GM19467 (cell line): ENCODE data around the gene DIRAS1.

Experiments used
- ATAC-seq: cut with Tn5 transposase; IDR thresholded peaks from one replicate; pipeline ENCODE4 v1.9.1; 2021; ENCODE audit warnings: mild to moderate bottlenecking, moderate library complexity; ENCODE audit not compliant: unreplicated experiment

DIRAS1 gene

DNA sequence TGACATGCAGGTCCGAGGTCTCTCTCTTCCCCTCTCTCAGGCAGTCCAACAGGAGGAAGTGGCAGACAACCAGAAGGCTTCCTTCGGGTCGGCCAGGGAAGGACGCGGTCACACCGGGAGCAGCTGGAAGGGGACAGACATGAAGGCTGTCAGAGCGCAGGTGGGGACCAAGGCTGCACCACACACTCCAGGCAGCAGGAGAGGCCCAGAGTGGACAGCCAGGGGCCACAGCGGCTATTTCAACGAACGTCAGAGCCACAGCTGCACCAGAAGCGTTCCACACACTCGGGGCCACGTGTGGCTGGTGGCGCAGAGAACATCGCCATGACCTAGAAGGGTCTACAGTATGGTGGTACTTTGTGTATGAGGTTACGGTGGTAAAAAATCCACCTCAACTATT is 34.6 kb upstream of the DIRAS1 start:
- no peak for ATAC-seq

GRCh38 chr19:2755448-2755705 is 34.2 kb upstream of the DIRAS1 start:
- ATAC-seq = no peak

DNA sequence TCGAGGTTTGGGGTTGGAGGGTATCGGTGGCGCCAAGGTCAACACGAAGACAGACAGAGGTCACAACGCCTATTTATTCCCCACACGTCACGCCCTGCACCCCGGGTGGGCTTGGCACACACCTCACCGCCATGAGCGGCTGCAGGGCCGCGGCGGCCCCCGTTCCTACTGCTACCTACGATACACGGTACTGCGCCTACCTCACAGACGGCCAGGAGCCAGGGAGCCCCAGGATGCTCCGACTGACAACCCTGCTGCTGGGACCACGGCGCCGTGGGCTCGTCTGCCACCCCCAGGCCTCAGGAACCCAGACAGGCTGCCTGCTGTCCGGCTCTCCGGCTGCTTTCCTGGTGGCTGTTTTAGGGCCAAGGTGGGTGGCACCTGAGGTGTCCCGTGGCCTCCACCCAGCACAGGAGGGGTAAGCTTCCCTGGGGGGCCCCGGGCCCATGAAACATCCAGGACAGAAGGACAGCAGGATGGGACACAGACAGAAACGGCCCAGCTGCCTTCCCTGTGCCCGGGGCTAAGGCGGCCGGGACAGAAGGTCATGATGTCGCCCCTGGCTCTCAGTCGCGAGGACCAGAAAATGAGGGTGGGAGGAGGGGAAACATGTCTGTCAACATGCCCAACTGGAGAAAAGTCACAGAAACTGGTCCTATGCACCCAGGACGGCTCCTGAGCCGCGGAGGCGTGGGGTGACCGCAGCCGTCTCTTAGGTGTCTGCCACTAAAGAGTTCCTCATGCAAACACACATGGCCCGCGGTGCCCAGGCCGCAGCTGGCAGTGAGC is 33.7 kb upstream of the DIRAS1 start:
- ATAC-seq = no peak

- ATAC-seq = no peak
These were observed 30.3 kb upstream of the DIRAS1 start for GRCh38 chr19:2751438-2751830.

DNA sequence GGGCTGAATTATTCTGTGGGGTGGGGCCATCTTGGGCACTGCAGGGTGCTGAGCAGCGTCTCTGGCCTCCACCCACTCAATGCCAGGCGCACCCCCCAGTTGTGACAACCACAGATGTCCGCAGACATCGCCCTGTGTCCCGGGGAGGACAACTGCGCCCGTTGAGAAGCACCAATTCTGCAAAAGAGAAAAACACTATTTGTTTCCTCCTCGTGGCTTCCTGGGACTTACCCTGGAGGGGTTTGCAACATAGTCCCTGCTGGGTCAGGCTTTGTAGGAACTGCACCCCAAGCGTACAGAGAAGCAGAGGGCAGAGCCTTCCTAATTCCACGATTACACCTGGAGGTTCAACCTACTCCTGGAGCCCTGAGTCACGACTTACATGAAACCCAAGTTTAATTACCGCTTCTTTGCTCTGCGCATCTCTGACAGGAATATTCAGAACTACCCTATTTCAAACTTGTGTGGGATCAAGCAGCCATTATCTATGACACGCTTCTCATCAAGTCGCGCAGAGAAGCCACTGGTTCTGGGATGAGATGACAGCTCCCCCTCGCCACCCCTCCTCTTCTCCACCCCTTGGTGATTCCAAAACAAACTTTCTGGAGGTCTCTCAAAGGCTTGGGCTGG is 29.8 kb upstream of the DIRAS1 start:
- ATAC-seq = no peak

DNA sequence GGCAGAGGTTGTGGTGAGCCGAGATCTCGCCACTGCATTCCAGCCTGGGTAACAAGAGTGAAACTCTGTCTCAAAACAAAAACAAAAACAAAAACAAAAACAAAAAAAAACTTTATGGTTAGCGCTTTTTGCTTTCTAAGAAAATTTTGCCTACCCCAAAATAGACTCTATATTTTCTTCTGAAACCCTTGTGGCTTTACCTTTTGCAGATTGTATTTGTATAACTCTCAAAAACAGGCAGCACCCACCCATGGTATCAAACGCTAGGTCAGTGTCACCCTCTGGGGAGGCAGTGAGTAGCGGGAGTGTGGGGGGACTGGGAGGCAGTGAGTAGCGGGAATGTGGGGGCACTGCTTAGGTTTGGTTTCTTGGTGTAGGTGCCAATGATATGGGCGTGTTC is 26.2 kb upstream of the DIRAS1 start:
- ATAC-seq = no peak

- ATAC-seq = no peak
These were observed 22.9 kb upstream of the DIRAS1 start for GRCh38 chr19:2744113-2744512.

GRCh38 chr19:2743099-2743498 is 21.9 kb upstream of the DIRAS1 start:
- no peak for ATAC-seq

GRCh38 chr19:2740314-2740656 is 19.1 kb upstream of the DIRAS1 start:
- no peak for ATAC-seq

DNA sequence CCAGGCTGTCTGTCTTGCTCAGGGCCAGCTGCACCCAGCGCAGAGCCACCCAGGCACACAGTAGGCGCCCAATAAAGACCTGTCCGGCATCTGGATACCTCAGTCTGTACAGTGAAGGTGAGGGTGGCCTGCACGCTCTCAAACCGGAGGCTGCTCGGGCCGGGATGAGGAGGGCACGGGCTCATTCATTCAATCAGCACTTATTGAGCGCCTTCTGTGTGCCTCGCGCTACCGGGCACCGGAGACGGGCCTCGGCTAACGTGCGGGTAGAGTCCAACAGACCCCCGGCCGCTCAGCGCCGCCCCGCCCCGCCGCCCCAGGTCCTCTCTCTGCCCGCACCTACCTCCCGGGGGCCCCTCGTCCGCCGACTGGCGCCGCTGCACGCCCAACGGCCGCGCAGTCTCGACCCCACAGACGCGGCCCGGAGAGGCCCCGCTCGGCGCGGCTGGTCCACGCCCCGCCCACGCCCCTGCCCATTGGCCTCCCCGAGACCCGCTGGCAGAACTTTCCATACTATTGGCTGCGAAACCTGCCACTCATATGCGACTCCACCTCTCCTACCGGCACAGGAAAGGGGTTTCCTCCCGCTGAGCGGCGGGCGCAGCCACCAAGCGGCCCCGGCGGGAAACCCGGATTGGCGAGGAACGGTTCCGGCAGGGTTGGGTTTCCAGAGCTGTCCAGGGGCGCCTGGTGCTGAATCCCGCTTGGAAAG is 18.6 kb upstream of the DIRAS1 start, which contains the start of gene SLC39A3:
TSS of gene SLC39A3 (minus strand) at position 416 of the 712 bp plus-strand sequence. CDS start 2,760 bp downstream, outside the sequence.
- ATAC-seq = peak; percentile 95

GRCh38 chr19:2736550-2737190 is 15.5 kb upstream of the DIRAS1 start:
- ATAC-seq = no peak

DNA sequence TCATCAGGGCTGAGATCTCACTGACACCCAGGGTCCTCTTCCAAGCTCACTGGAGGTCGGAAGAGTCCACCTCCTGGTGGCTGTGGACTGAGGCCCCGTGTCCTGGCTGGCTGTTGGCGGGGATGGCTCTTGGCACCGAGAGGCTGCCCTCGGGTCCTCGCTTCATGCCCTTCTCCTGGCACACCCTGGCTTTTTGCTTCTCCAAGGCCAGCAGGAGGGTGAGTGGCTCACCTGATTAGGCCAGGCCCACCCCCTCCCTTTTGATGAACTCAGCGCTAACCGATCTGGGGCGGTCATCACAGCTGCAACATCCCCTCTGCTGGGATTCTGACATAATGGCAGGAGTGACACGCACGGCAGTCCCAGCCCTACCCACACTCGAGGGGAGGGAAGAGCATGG is 14.2 kb upstream of the DIRAS1 start:
- ATAC-seq = no peak

- no peak for ATAC-seq
These were observed 13.6 kb upstream of the DIRAS1 start for GRCh38 chr19:2734589-2735288.

DNA sequence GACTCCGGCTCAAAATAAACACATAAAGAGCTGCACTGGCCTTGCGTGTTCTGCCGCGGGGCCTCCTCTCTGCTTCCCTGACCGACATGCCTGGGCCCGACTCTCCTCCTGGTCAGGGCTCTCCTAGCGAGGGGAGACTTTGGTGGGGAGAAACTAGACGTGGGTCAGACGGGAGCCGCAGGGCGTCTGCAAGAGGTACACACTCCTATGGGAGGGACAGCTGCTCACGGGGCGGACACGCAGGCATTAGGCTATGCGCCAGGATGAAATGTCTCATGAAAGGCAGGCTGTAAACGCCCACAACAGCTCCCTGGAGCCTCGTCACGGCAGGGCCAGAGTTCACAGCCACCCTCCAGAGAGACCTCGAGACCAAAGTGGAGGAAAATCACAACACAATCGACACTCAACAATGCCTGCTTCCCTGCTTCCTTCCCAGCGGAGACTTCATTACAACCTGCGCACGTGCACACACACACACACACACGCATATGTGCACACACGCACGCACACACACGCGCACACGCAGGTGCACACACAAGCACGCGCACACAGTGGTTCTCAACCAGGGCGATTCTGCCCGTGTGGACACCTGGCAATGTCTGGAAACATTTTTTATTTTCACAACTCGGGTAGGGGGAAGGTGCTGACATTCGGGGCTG is 12.9 kb upstream of the DIRAS1 start:
- ATAC-seq = no peak

DNA sequence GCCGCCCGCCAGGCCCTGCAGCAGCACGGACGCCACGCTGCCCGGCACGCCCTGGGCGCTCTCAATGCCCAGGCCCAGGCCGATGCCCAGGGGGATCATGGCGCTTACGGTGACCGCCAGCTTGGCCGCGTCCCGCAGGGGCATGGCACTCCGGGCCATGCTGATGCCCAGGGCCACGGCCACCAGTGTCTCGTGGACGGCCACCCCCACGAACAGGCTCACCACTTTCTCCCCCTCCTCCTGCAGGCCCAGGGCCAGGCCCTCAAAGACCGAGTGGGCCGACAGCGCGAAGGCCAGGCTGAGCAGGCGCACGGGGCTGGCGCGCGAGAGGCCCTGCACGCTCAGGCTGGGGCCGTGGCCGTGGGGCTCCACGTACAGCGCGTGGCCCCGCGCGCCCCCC is 11.7 kb upstream of the DIRAS1 start:
- ATAC-seq = no peak

- no peak for ATAC-seq
These were observed 11.1 kb upstream of the DIRAS1 start for GRCh38 chr19:2732157-2732725.

GRCh38 chr19:2731181-2731995 is 10.2 kb upstream of the DIRAS1 start:
- ATAC-seq = no peak

GRCh38 chr19:2729943-2730818 is 9.0 kb upstream of the DIRAS1 start:
- ATAC-seq = no peak
